ENCODE data around the gene CABP4. TPM values are rescaled to one million over a fixed set of nuclear protein-coding genes. Genes with fewer than 3 reads are reported as not detected.
A peak's percentile ranks its signal among the peaks of the same experiment; 100 is the strongest.

The CABP4 gene
- total RNA-seq, 1 donor from 2014 or later, result not detected

- TF ChIP-seq CTCF (conservative IDR thresholded peaks at IDR 0.05; ENCODE audit: low read depth, low read length), result no peak
- H3K4me3 ChIP-seq (ENCODE audit: low read depth, low read length), result peak within 1 kb of the TSS; percentile 87
- DNase-seq (ENCODE audit: low read depth), result peak; percentile 87
Observed at GRCh38 chr11:67507864-67508485, 52.8 kb downstream of the CABP4 start, which contains the start of gene CDK2AP2. CDK2AP2 (minus strand) TSS chr11:67508162; CDS start chr11:67508082, 80 bp downstream.

DNA sequence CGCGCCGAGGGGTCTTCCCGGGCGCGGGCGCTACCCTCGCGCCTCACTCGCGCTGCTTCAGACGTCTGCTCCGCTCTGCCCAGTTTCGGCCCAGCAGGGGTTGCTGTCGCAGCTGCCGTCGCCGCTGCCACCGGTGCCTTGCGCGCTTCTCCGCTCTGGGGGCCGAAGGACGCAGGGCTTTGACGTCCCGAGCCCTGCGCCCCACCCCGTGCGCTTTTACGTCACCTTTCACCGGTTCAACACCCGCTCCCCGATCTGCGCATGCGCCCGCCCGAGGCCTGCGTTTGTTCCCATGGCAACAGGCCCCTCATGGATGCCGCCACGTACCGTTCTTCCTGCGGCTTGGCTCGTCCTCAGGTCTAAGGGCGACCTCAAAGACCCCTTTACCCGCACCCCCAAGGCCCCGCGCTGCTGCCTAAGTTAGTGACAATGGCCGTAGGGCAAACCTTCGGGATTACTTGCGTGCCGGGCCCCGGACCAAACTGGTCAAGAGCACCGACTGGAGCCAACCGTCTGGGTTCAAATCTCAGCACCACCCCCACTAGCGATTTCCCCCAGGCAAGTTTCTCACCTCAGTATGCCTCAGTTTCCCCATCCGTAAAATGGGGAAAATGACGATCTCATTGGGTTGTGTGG, 53.5 kb downstream of the CABP4 start:
- peak; percentile 58 for DNase-seq (ENCODE audit: low read depth)
- no peak for TF ChIP-seq CTCF (conservative IDR thresholded peaks at IDR 0.05; ENCODE audit: low read depth, low read length)
- H3K4me3 ChIP-seq (ENCODE audit: low read depth, low read length), result peak overlapping the region; percentile 87

DNA sequence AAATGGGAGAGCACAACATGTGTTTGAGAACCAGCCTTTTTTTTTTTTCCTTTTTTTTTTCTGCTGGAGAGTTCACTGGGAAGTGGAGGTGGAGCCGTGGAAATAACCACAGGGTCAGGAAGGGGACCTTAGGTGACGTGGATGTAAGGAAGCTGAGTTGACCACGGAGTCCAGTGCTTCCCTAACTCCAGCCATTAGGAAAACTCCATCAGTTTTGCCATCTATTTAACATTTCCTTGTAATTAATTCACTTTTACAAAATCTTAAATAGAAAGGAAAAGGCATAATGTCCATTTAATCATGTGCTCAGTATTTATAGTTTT, 54.8 kb downstream of the CABP4 start:
- no peak overlapping the region for H3K4me3 ChIP-seq (ENCODE audit: low read depth, low read length)
- DNase-seq (ENCODE audit: low read depth), result no peak
- TF ChIP-seq CTCF (conservative IDR thresholded peaks at IDR 0.05; ENCODE audit: low read depth, low read length), result no peak

Other genes starting within 250 kb of the CABP4 start
- gene GRK2, start 188.9 kb upstream of the CABP4 start, total RNA-seq, result 46.8 and 66.4 TPM in 2 replicates
- gene ANKRD13D, start 166.1 kb upstream of the CABP4 start, total RNA-seq, result 31.6 and 32.3 TPM in 2 replicates
- 28.4 and 30.4 TPM in 2 replicates for gene SSH3, start 151.8 kb upstream of the CABP4 start, total RNA-seq
- 68.1 and 174 TPM in 2 replicates for gene POLD4, start 101.8 kb upstream of the CABP4 start, total RNA-seq
- gene CLCF1, start 81.8 kb upstream of the CABP4 start, total RNA-seq, result 23.8 and 44.6 TPM in 2 replicates
- gene RAD9A, start 63.4 kb upstream of the CABP4 start, total RNA-seq, result 13.9 and 20.9 TPM in 2 replicates
- gene PPP1CA, start 53.5 kb upstream of the CABP4 start, total RNA-seq, result 359 and 365 TPM in 2 replicates
- 0.14 and 0.17 TPM in 2 replicates for gene TBC1D10C, start 51.3 kb upstream of the CABP4 start, total RNA-seq
- gene CARNS1, start 39.7 kb upstream of the CABP4 start, total RNA-seq, result 0.07 and 0.23 TPM in 2 replicates
- gene RPS6KB2, start 26.9 kb upstream of the CABP4 start, total RNA-seq, result 64.1 and 72.9 TPM in 2 replicates
- gene PTPRCAP, start 17.7 kb upstream of the CABP4 start, total RNA-seq, result 1.5 and 3.6 TPM in 2 replicates
- 88.8 and 137 TPM in 2 replicates for gene CORO1B, start 11.9 kb upstream of the CABP4 start, total RNA-seq
- not detected in 2 replicates for gene GPR152, start 2.6 kb upstream of the CABP4 start, total RNA-seq
- 26.1 and 74.0 TPM in 2 replicates for gene TMEM134, start 13.9 kb downstream of the CABP4 start, total RNA-seq
- 62.0 and 63.4 TPM in 2 replicates for gene AIP, start 27.7 kb downstream of the CABP4 start, total RNA-seq
- 58.9 and 74.1 TPM in 2 replicates for gene PITPNM1, start 50.0 kb downstream of the CABP4 start, total RNA-seq
- gene CDK2AP2, start 52.8 kb downstream of the CABP4 start, total RNA-seq, result 129 and 165 TPM in 2 replicates
- not detected in 2 replicates for gene CABP2, start 68.1 kb downstream of the CABP4 start, total RNA-seq
- 2,620 and 3,355 TPM in 2 replicates for gene GSTP1, start 128.5 kb downstream of the CABP4 start, total RNA-seq
- gene NDUFV1, start 151.6 kb downstream of the CABP4 start, total RNA-seq, result 226 and 258 TPM in 2 replicates
- 23.4 and 29.3 TPM in 2 replicates for gene NUDT8, start 174.6 kb downstream of the CABP4 start, total RNA-seq
- not detected in 2 replicates for gene TBX10, start 184.4 kb downstream of the CABP4 start, total RNA-seq
- gene ACY3, start 195.4 kb downstream of the CABP4 start, total RNA-seq, result not detected in 2 replicates
- gene ALDH3B2, start 219.3 kb downstream of the CABP4 start, total RNA-seq, result 0.51 TPM in 1 of 2 replicates, not detected in the other

All from epithelial cell of proximal tubule (primary cell).